Right lobe of liver (tissue), 4 donors: ENCODE results near the gene AKAP13.
"Not testable (repeated sequence)": the region's sequence is repeated elsewhere in the genome, so short reads cannot be mapped to it uniquely, and the experiment has no call there.

ENCODE experiments used
- CTCF ChIP-seq, 4 donors: fragments of 200-600 bp in 3 of 4; fragments of 450-650 bp in 1 of 4; IDR thresholded peaks; one replicate each; pipeline versions ENCODE4 v1.5.1 to v1.8.0; 2016 to 2022; ENCODE audit warnings: antibody characterized with exemption in 4 of 4, mild to moderate bottlenecking in 2 of 4
- POLR2A ChIP-seq: fragments of 450-650 bp; IDR thresholded peaks from one replicate; pipeline ENCODE4 v1.6.1; 2017; ENCODE audit warnings: antibody characterized with exemption, mild to moderate bottlenecking
- donor health status: DM: no; HTN: no; CAD: no.
- donor health status: DM: no; HTN: no; CAD: no.
- donor health status: DM: no; HTN: yes; CAD: no.

- not testable (repeated sequence) for TF ChIP-seq CTCF (IDR thresholded peaks at IDR 0.05); POLR2A
Measured at GRCh38 chr15:85349062-85349461, 31.3 kb upstream of the AKAP13 start.
